Cardiac muscle cell (in vitro differentiated cells and primary cell): Measurements from ENCODE around the gene ARHGAP23. TPM values are rescaled to one million over a fixed set of nuclear protein-coding genes. Genes with fewer than 3 reads are reported as not detected.

Experiments
- DNase-seq, 2 donors: peaks; one replicate each; pipeline versions ENCODE4 v3.0.0 to v3.0.0-alpha.2; 2010 to 2017; ENCODE audit warnings: low read depth in 1 of 2, low spot score in 1 of 2
- H3K27ac ChIP-seq: fragments of 200-600 bp; sonication (generic); 2 replicates; pipeline ENCODE4 v1.5.1; 2016
- H3K27me3 ChIP-seq: fragments of 200-600 bp; sonication (generic); 2 replicates; pipeline ENCODE4 v1.6.0; 2016; ENCODE audit warnings: control low read depth
- H3K36me3 ChIP-seq: fragments of 200-600 bp; sonication (generic); 2 replicates; pipeline ENCODE4 v1.5.1; 2016; ENCODE audit warnings: control low read depth
- H3K4me1 ChIP-seq: fragments of 200-600 bp; sonication (generic); 2 replicates; pipeline ENCODE4 v1.8.1; 2017; ENCODE audit warnings: low read depth, mild to moderate bottlenecking, mixed run types
- H3K4me3 ChIP-seq: fragments of 200-600 bp; sonication (generic); 2 replicates; pipeline ENCODE4 v1.5.1; 2016; ENCODE audit warnings: mild to moderate bottlenecking
- H3K9me3 ChIP-seq: fragments of 200-600 bp; sonication (generic); 2 replicates; pipeline ENCODE4 v1.5.1; 2017; ENCODE audit warnings: low read depth, mild to moderate bottlenecking, control low read depth
- CTCF ChIP-seq: IDR thresholded peaks from 2 replicates; pipeline ENCODE4 v1.5.1; 2012; ENCODE audit warnings: low read depth, mild to moderate bottlenecking, low read length
- polyA plus RNA-seq: library from polyadenylated mRNA; unstranded; fragments of >200 nt; fragmentation: Nextera tagmentation; extraction: Ambion mirVana; gene quantifications from 2 replicates; pipeline ENCODE4 v1.2.1, GENCODE V29; 2016
- total RNA-seq: library from RNA; depleted of rRNA; stranded (reverse); fragments of >200 nt; gene quantifications from 2 replicates; pipeline ENCODE4 v1.2.3, GENCODE V29; 2016

Gene ARHGAP23
- total and polyA plus RNA-seq, 2 experiments from 2014 or later = 7.6 to 13.2 TPM

- H3K4me1 ChIP-seq = peaks cover 23% of the 10 kb centered on the region
- no peaks in the 10 kb centered on the region for H3K9me3 ChIP-seq
- peaks cover 11% of the 10 kb centered on the region for H3K27me3 ChIP-seq
- H3K27ac ChIP-seq = no peak overlapping the region
- DNase-seq = no peak
- no peak for TF ChIP-seq CTCF
- H3K4me3 ChIP-seq = no peak overlapping the region
- no peaks in the 10 kb centered on the region for H3K36me3 ChIP-seq
These were observed 3.8 kb upstream of the ARHGAP23 start for GRCh38 chr17:38424297-38424972.

- peaks cover 23% of the 10 kb centered on the region for H3K4me1 ChIP-seq
- no peak for DNase-seq
- peaks cover 5% of the 10 kb centered on the region for H3K27me3 ChIP-seq
- TF ChIP-seq CTCF = no peak
- no peak overlapping the region for H3K4me3 ChIP-seq
- no peaks in the 10 kb centered on the region for H3K9me3 ChIP-seq
- no peak overlapping the region for H3K27ac ChIP-seq
- no peaks in the 10 kb centered on the region for H3K36me3 ChIP-seq
These were observed 3.2 kb upstream of the ARHGAP23 start for GRCh38 chr17:38425031-38425430.

GRCh38 chr17:38425744-38426143, 2.5 kb upstream of the ARHGAP23 start:
- TF ChIP-seq CTCF = no peak
- Histone ChIP-seq H3K27ac (no peak overlapping the region), H3K4me3 (no peak overlapping the region), H3K4me1 (peaks cover 23% of the 10 kb centered on the region), H3K27me3 (no peaks in the 10 kb centered on the region), H3K36me3 (no peaks in the 10 kb centered on the region), H3K9me3 (no peaks in the 10 kb centered on the region)
- DNase-seq = peak in 1 of 2 donors; percentile 46

GRCh38 chr17:38426441-38426840, 1.8 kb upstream of the ARHGAP23 start:
- peaks cover 17% of the 10 kb centered on the region for H3K4me1 ChIP-seq
- H3K36me3 ChIP-seq = no peaks in the 10 kb centered on the region

GRCh38 chr17:38427160-38427949, 909 bp upstream of the ARHGAP23 start:
- H3K4me1 ChIP-seq = peaks cover 11% of the 10 kb centered on the region
- no peak overlapping the region for H3K27ac ChIP-seq
- no peaks in the 10 kb centered on the region for H3K36me3 ChIP-seq
- H3K9me3 ChIP-seq = no peaks in the 10 kb centered on the region
- H3K27me3 ChIP-seq = no peaks in the 10 kb centered on the region
- H3K4me3 ChIP-seq = peak overlapping the region; percentile 43
- DNase-seq = no peak
- TF ChIP-seq CTCF = no peak

More at GRCh38 chr17:38426441-38426840, 1.8 kb upstream of the ARHGAP23 start:
- H3K27me3 ChIP-seq = no peaks in the 10 kb centered on the region
- DNase-seq = no peak
- no peak for TF ChIP-seq CTCF
- no peak overlapping the region for H3K27ac ChIP-seq
- H3K4me3 ChIP-seq = no peak overlapping the region
- no peaks in the 10 kb centered on the region for H3K9me3 ChIP-seq
